GM12872 (cell line): ENCODE data around the gene COG5.

Source experiments
- TF ChIP-seq, protein P1 (sequence below): IDR thresholded peaks from 3 replicates; pipeline ENCODE4 v1.5.1; 2011; ENCODE audit warnings: low read depth, mild to moderate bottlenecking, low read length, moderate library complexity; ENCODE audit not compliant: insufficient read depth

Gene COG5

DNA sequence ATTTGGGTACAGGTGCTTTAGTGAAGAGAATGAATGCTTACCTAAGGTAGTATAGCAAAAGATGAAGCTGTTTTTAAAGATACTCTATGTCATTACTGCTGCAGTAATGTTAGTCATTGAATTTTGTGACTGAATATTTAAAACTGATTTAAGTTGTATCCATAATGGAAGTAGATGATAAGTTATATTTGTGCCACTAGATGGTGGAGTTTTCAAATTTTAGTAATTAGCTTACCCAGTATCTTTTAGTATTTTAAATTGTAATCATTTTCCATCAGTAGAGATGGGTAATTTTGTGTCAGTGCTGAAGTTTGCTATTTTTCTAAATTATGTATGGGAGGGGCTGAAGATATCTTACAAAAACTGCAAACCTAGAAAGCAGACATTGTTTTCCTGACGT, 369.7 kb downstream of the COG5 start:
- TF ChIP-seq, protein P1, sequence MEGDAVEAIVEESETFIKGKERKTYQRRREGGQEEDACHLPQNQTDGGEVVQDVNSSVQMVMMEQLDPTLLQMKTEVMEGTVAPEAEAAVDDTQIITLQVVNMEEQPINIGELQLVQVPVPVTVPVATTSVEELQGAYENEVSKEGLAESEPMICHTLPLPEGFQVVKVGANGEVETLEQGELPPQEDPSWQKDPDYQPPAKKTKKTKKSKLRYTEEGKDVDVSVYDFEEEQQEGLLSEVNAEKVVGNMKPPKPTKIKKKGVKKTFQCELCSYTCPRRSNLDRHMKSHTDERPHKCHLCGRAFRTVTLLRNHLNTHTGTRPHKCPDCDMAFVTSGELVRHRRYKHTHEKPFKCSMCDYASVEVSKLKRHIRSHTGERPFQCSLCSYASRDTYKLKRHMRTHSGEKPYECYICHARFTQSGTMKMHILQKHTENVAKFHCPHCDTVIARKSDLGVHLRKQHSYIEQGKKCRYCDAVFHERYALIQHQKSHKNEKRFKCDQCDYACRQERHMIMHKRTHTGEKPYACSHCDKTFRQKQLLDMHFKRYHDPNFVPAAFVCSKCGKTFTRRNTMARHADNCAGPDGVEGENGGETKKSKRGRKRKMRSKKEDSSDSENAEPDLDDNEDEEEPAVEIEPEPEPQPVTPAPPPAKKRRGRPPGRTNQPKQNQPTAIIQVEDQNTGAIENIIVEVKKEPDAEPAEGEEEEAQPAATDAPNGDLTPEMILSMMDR, result no peak

DNA sequence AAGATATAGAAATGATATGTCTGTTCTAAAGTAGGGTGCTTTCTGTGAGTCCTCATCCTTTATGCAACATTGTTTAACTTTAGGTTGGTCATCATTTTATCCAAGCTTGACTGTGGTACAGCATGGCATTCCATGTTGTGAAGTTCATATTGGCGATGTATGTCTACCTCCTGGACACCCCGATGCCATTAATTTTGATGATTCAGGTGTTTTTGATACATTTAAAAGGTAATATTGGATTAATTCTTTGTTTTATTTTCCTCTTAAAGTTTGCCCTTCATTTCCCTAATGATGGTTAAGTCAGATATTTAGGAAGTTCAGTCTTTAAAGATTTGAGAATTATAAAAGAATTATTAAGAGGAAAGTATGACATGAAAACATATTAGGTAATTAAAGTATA, 373.6 kb downstream of the COG5 start:
- TF ChIP-seq, protein P1, result no peak

DNA sequence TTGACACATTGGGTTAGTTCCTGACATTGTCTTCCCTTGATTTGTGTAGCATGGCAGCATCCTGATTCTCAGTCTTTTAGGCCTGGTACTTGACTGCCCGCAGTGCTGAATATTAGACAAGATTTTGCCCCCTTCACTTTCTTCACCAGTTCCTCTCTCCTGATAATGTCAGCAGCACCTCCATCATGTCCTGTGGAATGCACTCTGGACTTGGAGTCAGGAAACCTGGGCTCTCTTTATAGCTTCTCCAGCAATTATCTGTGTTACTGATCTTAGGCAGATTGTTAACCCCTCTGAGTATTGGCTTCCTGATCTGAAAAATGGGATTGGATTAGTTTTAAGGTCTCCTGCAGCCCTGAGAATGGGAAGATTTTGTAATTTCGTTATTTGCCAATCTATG, 375.9 kb downstream of the COG5 start:
- TF ChIP-seq, protein P1, result no peak

DNA sequence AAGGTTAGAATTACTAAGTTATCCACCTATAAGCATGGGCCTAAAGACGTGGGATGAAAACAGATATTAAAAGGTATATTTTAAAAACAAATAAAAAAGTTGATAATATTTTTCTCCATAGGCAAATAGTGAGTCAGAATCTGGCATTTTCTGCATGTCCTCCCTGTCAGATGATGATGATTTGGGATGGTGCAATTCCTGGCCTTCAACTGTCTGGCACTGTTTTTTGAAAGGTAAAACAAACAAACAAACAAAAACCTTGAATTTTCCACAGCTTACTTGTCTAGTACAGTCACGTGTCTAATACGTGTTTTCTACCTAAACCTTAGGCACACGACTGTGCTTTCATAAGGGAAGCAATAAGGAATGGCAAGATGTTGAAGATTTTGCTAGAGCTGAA, 377.5 kb downstream of the COG5 start:
- TF ChIP-seq, protein P1, result no peak

DNA sequence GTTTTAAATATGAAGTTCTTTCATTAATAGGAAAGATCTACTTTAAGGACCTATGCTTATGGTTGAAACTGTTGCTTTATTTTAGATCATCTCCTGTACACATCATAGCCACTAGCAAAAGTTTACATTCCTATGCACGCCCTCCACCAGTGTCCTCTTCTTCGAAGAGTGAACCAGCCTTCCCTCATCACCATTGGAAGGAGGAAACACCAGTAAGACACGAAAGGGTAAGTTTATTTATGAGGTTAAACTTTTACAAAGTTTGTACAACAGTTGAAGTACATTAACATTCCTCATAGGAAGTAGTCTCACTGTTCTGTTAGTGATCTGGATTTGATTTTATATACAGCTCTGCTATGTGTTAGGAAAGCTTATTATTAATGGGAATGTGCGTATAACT, 378.0 kb downstream of the COG5 start:
- TF ChIP-seq, protein P1, result no peak

DNA sequence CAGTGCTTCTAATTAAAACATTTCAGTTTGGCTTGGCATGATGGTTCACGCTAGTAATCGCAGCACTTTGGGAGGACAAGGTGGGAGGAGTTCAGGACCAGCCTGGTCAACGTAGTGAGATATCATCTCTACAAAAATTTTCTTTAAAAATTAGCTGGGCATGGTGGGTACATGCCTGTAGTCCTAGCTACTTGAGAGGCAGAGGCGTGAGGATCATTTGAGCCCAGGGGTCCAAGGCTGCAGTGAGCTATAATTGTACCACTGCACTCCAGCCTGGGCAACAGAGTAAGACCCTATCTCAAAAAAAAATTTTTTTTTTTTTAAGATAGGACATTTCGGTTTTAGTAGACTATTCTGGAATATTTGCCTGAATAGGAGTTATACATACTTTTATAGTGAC, 382.5 kb downstream of the COG5 start:
- TF ChIP-seq, protein P1, result no peak

DNA sequence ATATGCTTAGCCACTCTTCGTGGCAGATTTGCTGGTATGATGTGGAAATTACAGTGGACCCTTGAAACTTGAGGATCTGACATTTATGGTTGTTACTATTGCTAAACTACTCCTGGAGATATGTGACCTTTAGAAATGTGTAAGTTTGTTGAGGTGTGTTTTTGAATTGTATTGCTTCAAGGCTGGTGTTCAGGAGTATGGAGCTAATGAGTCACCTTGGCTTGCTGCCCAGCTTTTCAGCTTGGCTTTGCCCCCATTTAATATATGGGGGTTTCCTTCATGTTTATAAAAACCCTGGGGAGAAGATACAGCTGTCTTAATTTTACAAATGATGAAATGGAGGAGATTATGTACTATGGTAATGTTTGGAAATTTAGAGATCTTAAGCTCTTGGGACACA, 383.3 kb downstream of the COG5 start:
- TF ChIP-seq, protein P1, result no peak
